WI38 (cell line): ENCODE data around the gene PPCDC.

Experiments
- H3K4me3 ChIP-seq: 2 replicates; pipeline ENCODE4 v1.5.1; 2011; ENCODE audit warnings: low read depth, mild to moderate bottlenecking, control low read depth, low read length
- TF ChIP-seq, protein P1 (sequence below): IDR thresholded peaks from 2 replicates; pipeline ENCODE4 v1.5.1; 2012; ENCODE audit warnings: low read depth, mild to moderate bottlenecking, control low read depth, low read length

Gene PPCDC

DNA sequence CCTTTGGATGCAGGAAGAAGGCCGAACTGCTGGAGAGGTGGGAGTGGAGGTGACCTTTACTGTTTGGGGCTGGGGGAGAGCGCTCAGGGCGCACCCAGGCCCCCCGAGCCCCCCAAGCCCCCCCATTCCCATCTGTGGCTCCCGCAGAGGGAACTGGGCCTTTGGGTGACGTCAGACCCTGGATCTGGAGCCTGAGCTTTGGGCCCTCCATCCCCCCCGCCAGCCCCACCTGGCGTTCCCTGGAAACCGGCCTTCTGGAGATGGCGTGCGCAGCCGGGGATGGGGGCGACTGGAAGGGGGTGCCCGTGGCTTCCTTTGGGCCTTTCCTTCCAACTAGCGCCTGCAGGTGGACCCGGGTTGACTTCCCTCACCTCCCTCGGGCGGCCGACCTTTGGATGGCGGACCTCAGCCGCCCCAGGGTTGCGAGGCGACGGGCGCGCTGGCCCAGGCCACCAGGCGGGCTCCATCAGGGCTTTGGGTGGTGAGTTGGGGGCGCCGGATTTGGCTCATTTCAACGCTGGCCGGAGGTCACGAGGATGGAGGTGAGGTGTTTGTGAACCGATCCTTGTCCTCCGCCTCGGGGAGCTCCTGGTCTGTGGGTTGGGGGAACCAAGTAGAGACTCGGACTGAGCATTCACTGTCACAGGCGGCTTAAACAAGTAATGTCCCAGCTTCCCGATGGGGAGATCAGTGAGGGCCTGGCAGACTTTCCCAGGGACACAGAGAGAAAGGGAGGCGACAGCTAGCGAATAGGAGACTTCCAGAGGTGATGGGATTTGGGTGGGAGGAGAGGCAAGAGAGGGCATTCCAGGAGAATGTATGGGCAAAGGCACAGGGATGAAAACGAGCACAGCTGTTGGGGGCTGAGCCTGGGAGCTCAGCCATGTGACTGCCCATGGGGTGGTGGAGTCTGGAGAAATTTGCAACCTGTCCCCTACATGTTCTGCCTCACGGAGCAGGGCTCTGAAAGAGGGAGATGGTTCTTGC lies 27.3 kb upstream of the PPCDC start:
- TF ChIP-seq, protein P1, sequence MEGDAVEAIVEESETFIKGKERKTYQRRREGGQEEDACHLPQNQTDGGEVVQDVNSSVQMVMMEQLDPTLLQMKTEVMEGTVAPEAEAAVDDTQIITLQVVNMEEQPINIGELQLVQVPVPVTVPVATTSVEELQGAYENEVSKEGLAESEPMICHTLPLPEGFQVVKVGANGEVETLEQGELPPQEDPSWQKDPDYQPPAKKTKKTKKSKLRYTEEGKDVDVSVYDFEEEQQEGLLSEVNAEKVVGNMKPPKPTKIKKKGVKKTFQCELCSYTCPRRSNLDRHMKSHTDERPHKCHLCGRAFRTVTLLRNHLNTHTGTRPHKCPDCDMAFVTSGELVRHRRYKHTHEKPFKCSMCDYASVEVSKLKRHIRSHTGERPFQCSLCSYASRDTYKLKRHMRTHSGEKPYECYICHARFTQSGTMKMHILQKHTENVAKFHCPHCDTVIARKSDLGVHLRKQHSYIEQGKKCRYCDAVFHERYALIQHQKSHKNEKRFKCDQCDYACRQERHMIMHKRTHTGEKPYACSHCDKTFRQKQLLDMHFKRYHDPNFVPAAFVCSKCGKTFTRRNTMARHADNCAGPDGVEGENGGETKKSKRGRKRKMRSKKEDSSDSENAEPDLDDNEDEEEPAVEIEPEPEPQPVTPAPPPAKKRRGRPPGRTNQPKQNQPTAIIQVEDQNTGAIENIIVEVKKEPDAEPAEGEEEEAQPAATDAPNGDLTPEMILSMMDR = no peak
- peak overlapping the region; percentile 53 for H3K4me3 ChIP-seq

DNA sequence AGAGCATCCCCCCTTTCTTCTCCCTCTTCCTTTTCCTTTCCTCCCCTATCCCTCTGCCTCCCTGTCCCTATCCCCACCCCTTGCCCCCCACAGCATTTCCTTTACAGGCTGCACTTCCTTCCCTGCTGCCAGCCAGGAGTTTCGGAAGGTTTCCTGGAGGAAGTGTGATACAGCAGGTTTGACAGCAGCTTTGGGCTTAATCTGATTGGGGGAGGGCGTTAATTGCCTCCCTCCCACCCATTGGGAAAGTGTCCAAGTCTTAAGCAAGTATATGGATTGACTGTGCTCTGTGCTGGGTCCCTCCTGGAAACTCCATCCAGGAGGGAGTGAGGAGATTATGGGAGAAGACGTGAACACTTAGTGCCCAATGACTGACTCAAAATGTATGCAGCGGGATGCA lies 26.2 kb upstream of the PPCDC start:
- TF ChIP-seq, protein P1 = no peak
- H3K4me3 ChIP-seq = no peak overlapping the region

DNA sequence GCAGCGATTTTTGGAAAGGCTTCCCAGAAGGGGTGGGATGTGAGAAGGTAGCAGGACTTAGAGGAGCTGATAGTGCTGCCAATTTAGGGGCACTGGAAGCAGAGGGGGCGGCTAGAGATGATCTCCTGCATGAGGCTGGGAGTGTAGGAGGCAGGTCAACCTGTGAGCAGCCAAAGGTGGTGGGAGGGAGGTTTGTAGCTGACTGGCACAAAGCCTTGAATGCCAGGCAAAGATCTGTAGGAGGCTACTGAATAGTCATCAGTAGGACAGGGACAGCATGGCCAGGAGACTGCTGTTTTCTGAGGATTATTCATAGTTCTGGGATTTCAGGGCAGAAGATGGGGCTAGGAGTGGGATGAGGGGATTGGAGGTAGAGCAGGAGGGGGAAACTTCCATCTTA lies 25.8 kb upstream of the PPCDC start:
- TF ChIP-seq, protein P1 = no peak
- no peak overlapping the region for H3K4me3 ChIP-seq

DNA sequence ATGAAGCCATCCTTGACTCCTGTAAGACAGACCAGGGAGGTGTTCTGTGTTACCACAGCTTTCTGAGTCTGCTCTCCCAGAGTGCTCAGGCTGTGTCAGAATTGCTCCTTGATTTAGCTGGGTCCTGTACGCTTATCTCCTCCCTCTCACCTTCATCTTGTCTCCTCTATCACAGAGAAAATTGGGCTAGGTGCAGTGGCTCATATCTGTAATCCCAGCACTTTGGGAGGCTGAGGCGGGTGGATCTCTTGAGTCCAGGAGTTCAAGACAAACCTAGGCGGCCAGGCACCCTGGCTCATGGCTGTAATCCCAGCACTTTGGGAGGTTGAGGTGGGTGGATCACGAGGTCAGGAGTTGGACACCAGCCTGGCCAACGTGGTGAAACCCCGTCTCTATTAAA lies 22.1 kb upstream of the PPCDC start:
- no peak overlapping the region for H3K4me3 ChIP-seq
- TF ChIP-seq, protein P1 = no peak

DNA sequence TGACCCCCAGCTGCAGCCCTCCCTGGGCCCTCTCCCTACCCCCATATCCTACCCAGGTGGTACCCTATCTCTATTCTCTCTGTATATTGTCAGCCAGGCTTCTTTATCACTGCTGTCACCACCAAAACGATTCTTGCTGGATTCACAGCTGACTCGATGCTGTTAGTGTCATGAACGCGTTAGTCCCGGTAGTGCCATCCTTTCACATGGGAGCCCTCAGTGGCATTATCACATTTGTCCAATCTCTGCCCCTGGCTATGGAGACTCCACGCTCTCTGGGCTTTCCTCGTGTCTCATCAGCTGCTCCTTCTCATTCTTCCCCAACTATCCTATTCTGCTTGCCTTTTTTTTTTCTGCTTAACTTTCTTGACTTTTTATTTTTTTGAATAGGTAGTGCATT lies 21.0 kb upstream of the PPCDC start:
- TF ChIP-seq, protein P1 = no peak

DNA sequence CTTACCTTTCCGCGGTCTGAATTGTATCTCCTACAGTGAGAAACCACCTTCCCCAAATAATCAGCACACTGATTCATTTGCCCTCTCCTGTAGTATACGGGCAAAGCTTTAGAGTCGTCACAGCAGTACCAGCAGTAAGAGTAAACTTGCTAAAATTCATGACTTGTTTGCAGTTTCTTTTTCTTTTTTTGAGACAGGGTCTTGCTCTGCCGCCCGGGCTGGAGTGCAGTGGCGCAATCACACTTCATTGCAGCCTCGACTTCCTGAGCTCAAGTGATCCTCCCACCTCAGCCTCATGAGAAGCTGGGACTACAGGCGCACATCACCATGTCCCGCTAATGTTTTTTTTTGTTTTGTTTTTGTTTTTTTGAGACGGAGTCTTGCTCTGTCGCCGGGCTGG lies 16.2 kb upstream of the PPCDC start:
- TF ChIP-seq, protein P1 = no peak
- H3K4me3 ChIP-seq = no peak overlapping the region

More for the DNA sequence above, 21.0 kb upstream of the PPCDC start:
- no peak overlapping the region for H3K4me3 ChIP-seq

DNA sequence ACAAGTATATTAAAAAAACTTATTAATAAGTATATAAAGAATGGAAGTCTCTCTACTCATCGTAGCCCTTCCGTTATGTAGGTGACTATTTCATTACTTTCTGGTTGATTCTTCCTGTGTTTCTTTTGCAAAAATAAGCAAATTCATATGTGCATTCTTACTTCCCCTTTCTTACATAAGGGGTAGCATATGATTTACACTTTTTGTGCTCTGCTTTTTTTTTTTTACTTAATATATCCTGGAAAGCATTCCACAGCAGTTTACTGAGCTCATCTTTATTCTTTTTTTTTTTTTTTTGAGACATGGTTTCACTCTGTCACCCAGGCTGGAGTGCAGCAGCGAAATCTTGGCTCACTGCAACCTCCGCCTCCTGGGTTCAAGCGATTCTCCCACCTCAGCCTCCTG lies 15.2 kb upstream of the PPCDC start:
- no peak overlapping the region for H3K4me3 ChIP-seq
- TF ChIP-seq, protein P1 = no peak
